HepG2 (cell line): ENCODE data around the gene COASY. TPM values are rescaled to one million over a fixed set of nuclear protein-coding genes. Genes with fewer than 3 reads are reported as not detected.
A peak's percentile ranks its signal among the peaks of the same experiment; 100 is the strongest.

Source experiments
- FOSL1 ChIP-seq: sonication (generic); formaldehyde crosslinking; IDR thresholded peaks from 2 replicates; pipeline ENCODE4 v1.9.0; 2021; ENCODE audit warnings: missing genetic modification reagents, borderline replicate concordance
- HMG20B ChIP-seq: conservative IDR thresholded peaks from 2 replicates; pipeline ENCODE4 v1.6.1; 2016; ENCODE audit warnings: missing genetic modification reagents, missing compliant biosample characterization
- ISL2 ChIP-seq: sonication (generic); formaldehyde crosslinking; IDR thresholded peaks from 2 replicates; pipeline ENCODE4 v1.5.0; 2020; ENCODE audit warnings: missing genetic modification reagents
- KLF11 ChIP-seq: IDR thresholded peaks from 2 replicates; pipeline ENCODE4 v1.6.1; 2016; ENCODE audit warnings: missing compliant biosample characterization
- ONECUT2 ChIP-seq: sonication (generic); formaldehyde crosslinking; IDR thresholded peaks from 2 replicates; pipeline ENCODE4 v1.4.0; 2020; ENCODE audit warnings: missing genetic modification reagents
- POLR2AphosphoS2 ChIP-seq: IDR thresholded peaks from 2 replicates; pipeline ENCODE4 v1.6.1; 2011; ENCODE audit warnings: low read depth, low read length, improper control_type of control experiment
- SAP130 ChIP-seq: IDR thresholded peaks from 2 replicates; pipeline ENCODE4 v1.6.1; 2016; ENCODE audit warnings: low read depth
- SNRNP70 ChIP-seq: fragments of 200-400 bp; formaldehyde crosslinking; IDR thresholded peaks from 2 replicates; pipeline ENCODE4 v1.6.1; 2017; ENCODE audit warnings: mild to moderate bottlenecking, low read depth, low read length, moderate library complexity
- SP2 ChIP-seq: sonication (generic); formaldehyde crosslinking; IDR thresholded peaks from 2 replicates; pipeline ENCODE4 v1.5.1; 2020; ENCODE audit warnings: mild to moderate bottlenecking, missing genetic modification reagents
- SSRP1 ChIP-seq: IDR thresholded peaks from 2 replicates; pipeline ENCODE4 v1.6.1; 2016; ENCODE audit warnings: control low read depth
- TBP ChIP-seq: sonication (generic); formaldehyde crosslinking; IDR thresholded peaks from 2 replicates; pipeline ENCODE4 v1.5.0; 2020; ENCODE audit warnings: missing genetic modification reagents
- TRIM24 ChIP-seq: sonication (generic); formaldehyde crosslinking; IDR thresholded peaks from 2 replicates; pipeline ENCODE4 v1.8.0; 2022; ENCODE audit warnings: mild to moderate bottlenecking, missing genetic modification reagents
- ZNF230 ChIP-seq: sonication (generic); formaldehyde crosslinking; IDR thresholded peaks from 2 replicates; pipeline ENCODE4 v1.4.0; 2020; ENCODE audit warnings: mild to moderate bottlenecking, missing genetic modification reagents
- ZNF431 ChIP-seq: sonication (generic); formaldehyde crosslinking; IDR thresholded peaks from 2 replicates; pipeline ENCODE4 v1.9.0; 2022; ENCODE audit warnings: missing genetic modification reagents, low read depth, mild to moderate bottlenecking, borderline replicate concordance
- ZNF616 ChIP-seq: sonication (generic); formaldehyde crosslinking; IDR thresholded peaks from 2 replicates; pipeline ENCODE4 v1.5.0; 2020; ENCODE audit warnings: low read depth, mild to moderate bottlenecking, missing genetic modification reagents
- polyA plus RNA-seq, 8 experiments: library from polyadenylated mRNA; depleted of rRNA in 3 of 8; stranded (reverse) in 7 of 8; unstranded in 1 of 8; fragments of >200 nt; fragmentation: Illumina TruSeq in 4 of 8; extraction: Trizol in 4 of 8; gene quantifications; 2 replicates each; pipeline versions ENCODE4 v1.2.1 to v1.2.3, GENCODE V29; 2011 to 2016; ENCODE audit warnings: low read depth in 4 of 8, missing spikeins in 1 of 8, mixed read lengths in 1 of 8; ENCODE audit not compliant: insufficient read depth in 1 of 8
- total RNA-seq, 5 experiments: library from RNA; depleted of rRNA; stranded (reverse); fragments of >200 nt; fragmentation: Illumina TruSeq; extraction: Trizol; gene quantifications; 2 replicates each; pipeline ENCODE4 v1.2.3, GENCODE V29; 2016; ENCODE audit warnings: low read depth in 1 of 5
- TF ChIP-seq, protein P1 (sequence below): sonication (generic); formaldehyde crosslinking; IDR thresholded peaks from 2 replicates; pipeline ENCODE4 v1.4.0; 2020; ENCODE audit warnings: mild to moderate bottlenecking, missing genetic modification reagents
- TF ChIP-seq, protein P2 (sequence below): sonication (generic); formaldehyde crosslinking; IDR thresholded peaks from 2 replicates; pipeline ENCODE4 v1.4.0; 2020; ENCODE audit warnings: missing genetic modification reagents

COASY gene
- total and polyA plus RNA-seq, 2 of the 13 experiments (the other 11 are each of a cell fraction or from before 2014, with no cell fraction given), result 90.7 to 125 TPM

DNA sequence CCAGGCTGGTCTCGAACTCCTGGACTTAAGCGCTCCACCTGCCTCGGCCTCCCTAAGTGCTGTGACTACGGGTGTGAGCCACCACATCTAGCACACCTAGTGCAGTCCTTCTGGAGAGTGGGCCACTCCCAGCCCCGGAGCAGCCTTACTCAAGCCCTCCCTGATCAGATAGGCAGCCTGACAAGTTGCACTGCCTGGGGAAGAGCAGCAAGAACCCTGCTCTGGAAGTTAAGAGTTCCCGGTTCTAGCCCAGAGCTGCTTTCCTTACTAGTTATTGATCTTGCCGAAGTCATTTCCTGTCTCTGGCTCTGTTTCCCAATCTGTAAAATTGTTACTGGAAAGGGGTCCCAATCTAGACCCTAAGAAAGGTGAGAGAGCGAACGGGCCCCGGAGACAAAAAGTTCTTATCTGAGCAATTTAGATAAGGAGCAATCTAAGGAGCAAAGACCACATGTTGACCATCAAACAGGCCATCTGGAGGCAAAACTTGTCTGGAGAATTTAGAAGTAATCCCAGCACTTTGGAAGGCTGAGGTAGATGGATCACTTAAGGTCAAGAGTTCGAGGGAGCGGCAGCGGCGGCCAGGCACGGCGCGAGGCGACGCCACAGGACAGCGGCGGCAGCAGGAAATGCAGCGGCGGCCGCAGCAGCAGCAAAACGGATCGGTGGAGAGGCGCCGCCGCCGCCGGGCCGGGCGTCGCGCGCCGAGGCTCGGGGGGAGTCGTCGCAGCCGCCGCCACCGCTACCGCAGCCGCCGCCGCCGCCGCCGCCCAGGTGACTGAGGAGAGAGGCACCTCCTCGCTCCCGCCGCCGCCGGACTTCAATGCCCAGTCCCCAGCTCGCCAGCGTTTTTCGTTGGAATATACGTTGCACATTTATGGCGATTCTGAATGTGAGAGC, 30.2 kb upstream of the COASY start (continued):
- TF ChIP-seq TRIM24 (CRISPR knock-in tag) (no peak), ISL2 (CRISPR knock-in tag) (no peak; the same call in 1 of the 2 replicates), ZNF616 (no peak), KLF11 (CRISPR knock-in tag) (no peak), SNRNP70 (no peak), TBP (CRISPR knock-in tag) (no peak), HMG20B (CRISPR knock-in tag) (0 out of 2 replicates have a peak, but pooled peaks have one; percentile 2), SP2 (CRISPR knock-in tag) (0 out of 2 replicates have a peak, but pooled peaks have one; percentile 42), POLR2AphosphoS2 (no peak), SAP130 (CRISPR knock-in tag) (peak; percentile 73), FOSL1 (CRISPR knock-in tag) (no peak), SSRP1 (no peak), ZNF230 (CRISPR knock-in tag) (no peak; the same call in 1 of the 2 replicates), ONECUT2 (CRISPR knock-in tag) (peak; percentile 60), ZNF431 (CRISPR knock-in tag) (no peak)
- TF ChIP-seq, protein P1, sequence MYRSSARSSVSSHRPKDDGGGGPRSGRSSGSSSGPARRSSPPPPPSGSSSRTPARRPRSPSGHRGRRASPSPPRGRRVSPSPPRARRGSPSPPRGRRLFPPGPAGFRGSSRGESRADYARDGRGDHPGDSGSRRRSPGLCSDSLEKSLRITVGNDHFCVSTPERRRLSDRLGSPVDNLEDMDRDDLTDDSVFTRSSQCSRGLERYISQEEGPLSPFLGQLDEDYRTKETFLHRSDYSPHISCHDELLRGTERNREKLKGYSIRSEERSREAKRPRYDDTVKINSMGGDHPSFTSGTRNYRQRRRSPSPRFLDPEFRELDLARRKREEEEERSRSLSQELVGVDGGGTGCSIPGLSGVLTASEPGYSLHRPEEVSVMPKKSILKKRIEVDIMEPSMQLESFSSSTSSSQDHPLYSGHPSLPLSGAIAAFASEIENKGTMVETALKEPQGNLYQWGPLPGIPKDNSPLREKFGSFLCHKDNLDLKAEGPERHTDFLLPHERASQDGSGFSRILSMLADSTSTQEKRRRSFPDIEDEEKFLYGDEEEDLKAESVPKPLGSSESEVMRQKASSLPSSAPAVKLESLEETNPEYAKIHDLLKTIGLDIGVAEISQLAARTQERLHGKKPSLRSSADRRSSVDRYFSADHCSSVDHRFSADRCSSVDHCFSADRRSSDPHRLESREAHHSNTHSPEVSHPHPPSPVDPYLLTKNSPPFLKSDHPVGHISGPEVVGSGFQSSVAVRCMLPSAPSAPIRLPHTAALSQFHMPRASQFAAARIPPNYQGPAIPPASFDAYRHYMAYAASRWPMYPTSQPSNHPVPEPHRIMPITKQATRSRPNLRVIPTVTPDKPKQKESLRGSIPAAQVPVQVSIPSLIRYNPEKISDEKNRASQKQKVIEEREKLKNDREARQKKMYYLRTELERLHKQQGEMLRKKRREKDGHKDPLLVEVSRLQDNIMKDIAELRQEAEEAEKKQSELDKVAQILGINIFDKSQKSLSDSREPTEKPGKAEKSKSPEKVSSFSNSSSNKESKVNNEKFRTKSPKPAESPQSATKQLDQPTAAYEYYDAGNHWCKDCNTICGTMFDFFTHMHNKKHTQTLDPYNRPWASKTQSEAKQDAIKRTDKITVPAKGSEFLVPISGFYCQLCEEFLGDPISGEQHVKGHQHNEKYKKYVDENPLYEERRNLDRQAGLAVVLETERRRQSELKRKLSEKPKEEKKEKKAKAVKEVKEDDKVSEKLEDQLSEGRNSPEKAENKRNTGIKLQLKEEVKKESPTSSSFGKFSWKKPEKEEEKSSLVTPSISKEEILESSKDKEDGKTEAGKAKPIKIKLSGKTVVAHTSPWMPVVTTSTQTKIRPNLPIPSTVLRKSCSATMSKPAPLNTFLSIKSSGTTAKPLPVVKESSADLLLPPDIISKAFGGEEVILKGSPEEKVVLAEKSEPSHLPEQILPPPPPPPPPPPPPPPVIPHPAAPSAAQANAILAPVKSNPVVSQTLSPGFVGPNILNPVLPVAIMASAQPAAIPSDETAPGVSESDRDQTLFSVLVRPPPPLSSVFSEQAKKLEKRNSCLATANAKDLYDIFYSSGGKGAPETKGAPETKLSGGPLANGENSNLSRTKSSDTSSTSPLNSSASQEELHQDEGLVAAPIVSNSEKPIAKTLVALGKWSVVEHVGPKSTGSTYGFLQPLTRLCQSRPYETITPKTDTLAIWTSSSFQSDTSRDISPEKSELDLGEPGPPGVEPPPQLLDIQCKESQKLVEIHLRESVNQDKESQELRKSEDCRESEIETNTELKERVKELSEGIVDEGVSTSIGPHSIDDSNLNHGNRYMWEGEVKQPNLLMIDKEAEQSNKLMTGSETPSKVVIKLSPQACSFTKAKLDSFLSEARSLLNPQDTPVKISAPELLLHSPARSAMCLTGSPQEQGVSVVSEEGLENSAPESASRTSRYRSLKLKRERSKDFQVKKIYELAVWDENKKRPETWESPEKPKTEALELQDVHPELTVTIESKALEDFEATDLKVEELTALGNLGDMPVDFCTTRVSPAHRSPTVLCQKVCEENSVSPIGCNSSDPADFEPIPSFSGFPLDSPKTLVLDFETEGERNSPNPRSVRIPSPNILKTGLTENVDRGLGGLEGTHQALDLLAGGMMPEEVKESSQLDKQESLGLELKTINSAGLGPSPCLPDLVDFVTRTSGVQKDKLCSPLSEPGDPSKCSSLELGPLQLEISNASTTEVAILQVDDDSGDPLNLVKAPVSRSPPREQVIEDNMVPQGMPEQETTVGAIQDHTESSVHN (CRISPR knock-in tag), result no peak
- TF ChIP-seq, protein P2, sequence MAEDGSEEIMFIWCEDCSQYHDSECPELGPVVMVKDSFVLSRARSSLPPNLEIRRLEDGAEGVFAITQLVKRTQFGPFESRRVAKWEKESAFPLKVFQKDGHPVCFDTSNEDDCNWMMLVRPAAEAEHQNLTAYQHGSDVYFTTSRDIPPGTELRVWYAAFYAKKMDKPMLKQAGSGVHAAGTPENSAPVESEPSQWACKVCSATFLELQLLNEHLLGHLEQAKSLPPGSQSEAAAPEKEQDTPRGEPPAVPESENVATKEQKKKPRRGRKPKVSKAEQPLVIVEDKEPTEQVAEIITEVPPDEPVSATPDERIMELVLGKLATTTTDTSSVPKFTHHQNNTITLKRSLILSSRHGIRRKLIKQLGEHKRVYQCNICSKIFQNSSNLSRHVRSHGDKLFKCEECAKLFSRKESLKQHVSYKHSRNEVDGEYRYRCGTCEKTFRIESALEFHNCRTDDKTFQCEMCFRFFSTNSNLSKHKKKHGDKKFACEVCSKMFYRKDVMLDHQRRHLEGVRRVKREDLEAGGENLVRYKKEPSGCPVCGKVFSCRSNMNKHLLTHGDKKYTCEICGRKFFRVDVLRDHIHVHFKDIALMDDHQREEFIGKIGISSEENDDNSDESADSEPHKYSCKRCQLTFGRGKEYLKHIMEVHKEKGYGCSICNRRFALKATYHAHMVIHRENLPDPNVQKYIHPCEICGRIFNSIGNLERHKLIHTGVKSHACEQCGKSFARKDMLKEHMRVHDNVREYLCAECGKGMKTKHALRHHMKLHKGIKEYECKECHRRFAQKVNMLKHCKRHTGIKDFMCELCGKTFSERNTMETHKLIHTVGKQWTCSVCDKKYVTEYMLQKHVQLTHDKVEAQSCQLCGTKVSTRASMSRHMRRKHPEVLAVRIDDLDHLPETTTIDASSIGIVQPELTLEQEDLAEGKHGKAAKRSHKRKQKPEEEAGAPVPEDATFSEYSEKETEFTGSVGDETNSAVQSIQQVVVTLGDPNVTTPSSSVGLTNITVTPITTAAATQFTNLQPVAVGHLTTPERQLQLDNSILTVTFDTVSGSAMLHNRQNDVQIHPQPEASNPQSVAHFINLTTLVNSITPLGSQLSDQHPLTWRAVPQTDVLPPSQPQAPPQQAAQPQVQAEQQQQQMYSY, result 0 out of 2 replicates have a peak, but pooled peaks have one; percentile 12
